Stomach (tissue), 4 donors: ENCODE results near the gene STXBP3.

ENCODE experiments used
- CTCF ChIP-seq, 7 experiments: fragments of 450-650 bp in 4 of 7; fragments of 200-600 bp in 3 of 7; sonication (generic) in 3 of 7; IDR thresholded peaks; one replicate each; pipeline ENCODE4 v1.5.1; 2016 to 2019; ENCODE audit warnings: antibody characterized with exemption in 7 of 7, control low read depth in 2 of 7, mild to moderate bottlenecking in 1 of 7
- EP300 ChIP-seq: sonication (generic); formaldehyde crosslinking; IDR thresholded peaks from one replicate; pipeline ENCODE4 v1.6.1; 2017; ENCODE audit warnings: antibody characterized with exemption
- POLR2A ChIP-seq, 4 donors: fragments of 450-650 bp; IDR thresholded peaks; one replicate each; pipeline ENCODE4 v1.6.1; 2016; ENCODE audit warnings: antibody characterized with exemption in 4 of 4, control low read depth in 2 of 4, mild to moderate bottlenecking in 1 of 4, moderate library complexity in 1 of 4
- POLR2AphosphoS5 ChIP-seq, 3 donors: sonication (generic); formaldehyde crosslinking; IDR thresholded peaks; one replicate each; pipeline ENCODE4 v1.6.1; 2016; ENCODE audit warnings: antibody characterized with exemption in 3 of 3

GRCh38 chr1:108814343-108815125 lies 68.1 kb downstream of the STXBP3 start:
- TF ChIP-seq POLR2A (IDR thresholded peaks at IDR 0.05) (no peak), CTCF (IDR thresholded peaks at IDR 0.05) (no peak), EP300 (no peak), POLR2AphosphoS5 (IDR thresholded peaks at IDR 0.05) (peak; percentile 23 to 42 (median 33))
